Glomerular endothelial cell (primary cell): ENCODE measurements around the gene CELF2. TPM values are rescaled to one million over a fixed set of nuclear protein-coding genes. Genes with fewer than 3 reads are reported as not detected.

Experiments
- DNase-seq: peaks from one replicate; pipeline ENCODE4 v3.0.0-alpha.2; 2011; ENCODE audit warnings: low read depth, low spot score; ENCODE audit errors: extremely low read depth
- total RNA-seq: library from RNA; depleted of rRNA; stranded (reverse); fragments of >200 nt; gene quantifications from 2 replicates; pipeline ENCODE4 v1.2.3, GENCODE V29; 2015

The CELF2 gene
- total RNA-seq, 1 donor from 2014 or later = 31.3 TPM

GRCh38 chr10:11091517-11092102 is 73.9 kb downstream of the CELF2 start:
- no peak for DNase-seq

DNA sequence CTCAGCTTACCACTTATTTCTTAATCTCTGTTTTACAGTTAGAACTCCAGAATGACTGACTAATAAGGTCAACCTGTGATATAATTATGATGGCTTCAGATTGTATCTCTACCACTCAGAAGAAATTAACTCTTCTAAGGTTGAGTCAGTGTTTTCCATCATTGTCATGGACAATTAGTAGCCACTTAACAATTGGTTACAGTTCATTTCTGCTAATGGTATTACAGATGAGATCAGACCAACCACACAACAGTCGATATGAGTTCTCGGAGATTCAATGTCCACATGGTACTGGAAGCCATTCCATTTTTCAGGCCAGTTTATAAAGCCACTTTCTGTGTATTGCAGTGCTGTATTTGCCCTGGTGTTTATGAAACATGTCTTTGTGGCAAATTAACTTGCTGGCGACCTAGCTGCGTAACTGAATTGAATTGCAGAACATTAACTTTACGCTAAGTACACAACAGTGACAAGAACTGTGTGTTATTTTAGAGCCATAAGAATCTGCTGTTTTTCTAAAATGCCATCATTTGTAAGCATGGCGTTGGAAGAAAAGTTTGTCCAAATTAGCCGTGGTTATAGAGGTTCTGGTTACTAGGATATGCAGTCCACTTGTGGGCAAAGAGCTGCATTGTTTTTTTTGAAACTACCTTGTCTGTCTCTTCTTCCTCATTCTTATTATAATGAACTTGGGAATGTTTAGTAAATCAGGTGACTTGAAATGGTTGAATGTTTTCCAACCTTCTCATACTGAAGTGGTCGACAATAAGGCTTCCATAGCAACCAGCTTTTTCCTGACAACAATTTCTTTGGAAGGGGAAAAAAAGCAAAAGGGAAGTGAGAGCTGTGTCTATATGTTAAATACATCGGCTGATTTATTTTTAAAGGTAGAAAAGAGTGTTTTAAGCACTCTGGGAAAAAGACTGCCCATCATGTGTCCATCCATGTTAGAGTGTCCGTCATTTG is 76.4 kb downstream of the CELF2 start:
- DNase-seq = no peak

DNA sequence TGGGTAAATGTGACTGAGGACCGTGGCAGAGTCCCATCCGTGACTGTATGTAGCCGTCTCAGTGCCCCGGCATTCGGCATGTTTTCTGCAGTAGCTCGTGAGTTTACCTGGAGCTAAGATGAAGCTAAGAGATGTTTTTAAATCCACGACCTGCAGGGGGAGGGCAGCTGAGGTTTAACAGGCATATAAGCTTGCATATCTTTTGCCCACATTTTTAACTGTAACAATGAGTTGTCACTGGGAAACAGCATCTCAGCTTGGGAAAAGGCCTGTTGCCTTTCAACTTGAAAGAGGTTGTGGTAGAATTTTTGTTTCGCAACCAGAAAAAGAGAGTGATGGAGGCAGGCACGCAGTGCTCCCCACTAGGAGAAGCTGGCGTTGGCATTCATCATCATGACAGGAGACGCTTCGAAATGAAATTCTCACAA is 77.7 kb downstream of the CELF2 start:
- no peak for DNase-seq

DNA sequence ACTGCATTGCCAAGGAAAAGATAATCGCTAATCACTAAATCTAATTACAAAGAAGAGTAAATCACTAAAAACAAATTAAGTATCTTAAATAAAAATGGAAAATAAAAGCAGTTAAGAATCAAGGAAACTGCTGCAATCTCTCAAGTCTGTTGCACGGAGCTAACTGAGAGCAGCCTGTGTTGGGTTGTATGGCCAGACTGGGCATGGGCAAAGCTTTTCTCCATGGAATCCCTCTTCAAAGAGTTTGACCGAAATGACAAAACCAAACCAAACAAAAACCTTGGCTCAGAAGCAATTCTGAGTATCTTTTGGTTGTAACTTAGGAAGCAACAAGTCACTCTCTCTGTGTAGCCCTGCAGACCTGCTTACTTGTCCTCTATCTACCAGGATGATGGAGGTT is 78.8 kb downstream of the CELF2 start:
- DNase-seq = no peak

- no peak for DNase-seq
These were observed 80.0 kb downstream of the CELF2 start for GRCh38 chr10:11097686-11098085.

GRCh38 chr10:11098666-11099065 is 81.0 kb downstream of the CELF2 start:
- no peak for DNase-seq

GRCh38 chr10:11104772-11105675 is 87.4 kb downstream of the CELF2 start:
- DNase-seq = no peak

- no peak for DNase-seq
These were observed 88.0 kb downstream of the CELF2 start for GRCh38 chr10:11105676-11106004.

- no peak for DNase-seq
These were observed 89.1 kb downstream of the CELF2 start for GRCh38 chr10:11106621-11107374.

GRCh38 chr10:11107948-11108347 is 90.3 kb downstream of the CELF2 start:
- DNase-seq = no peak

GRCh38 chr10:11108356-11108755 is 90.7 kb downstream of the CELF2 start:
- no peak for DNase-seq

DNA sequence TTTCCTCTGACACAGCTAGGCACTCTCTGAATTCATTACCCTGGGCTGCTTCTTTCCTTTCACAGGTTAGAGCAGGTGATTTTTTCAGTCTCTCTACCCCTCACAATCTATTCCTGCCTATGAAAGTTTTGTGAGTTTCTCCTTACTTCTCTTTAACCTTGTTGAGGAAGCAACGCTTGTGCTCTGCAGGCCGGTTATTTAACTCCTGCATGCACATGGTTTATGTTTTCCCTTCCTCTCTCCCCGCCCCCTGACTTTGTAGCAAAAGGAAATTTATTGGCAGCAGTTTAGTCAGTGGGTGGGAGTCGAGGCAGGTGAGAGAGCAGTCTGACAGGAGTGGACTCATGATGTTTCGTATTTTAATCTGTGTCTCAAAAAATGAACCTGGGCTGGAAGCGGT is 91.9 kb downstream of the CELF2 start:
- DNase-seq = no peak

DNA sequence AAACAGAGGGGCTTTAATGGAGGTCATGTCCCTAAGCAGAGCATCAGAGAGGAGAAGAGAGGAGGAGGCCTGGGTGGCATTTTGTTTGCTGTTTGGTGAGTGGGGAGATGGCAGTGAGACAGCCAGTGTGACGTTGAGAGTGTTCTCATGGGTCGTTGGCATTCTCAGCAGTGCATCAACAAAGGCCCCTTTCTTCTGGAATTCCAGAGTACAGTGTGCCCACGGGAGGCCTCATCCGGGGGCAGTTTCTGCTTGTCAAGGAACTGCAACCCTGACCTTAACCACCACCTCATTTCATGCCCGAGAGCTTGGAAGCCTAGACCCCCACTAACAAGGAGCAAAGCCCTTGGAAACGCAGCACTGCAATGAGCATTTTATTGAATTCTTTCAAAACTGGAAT is 92.9 kb downstream of the CELF2 start:
- DNase-seq = no peak

DNA sequence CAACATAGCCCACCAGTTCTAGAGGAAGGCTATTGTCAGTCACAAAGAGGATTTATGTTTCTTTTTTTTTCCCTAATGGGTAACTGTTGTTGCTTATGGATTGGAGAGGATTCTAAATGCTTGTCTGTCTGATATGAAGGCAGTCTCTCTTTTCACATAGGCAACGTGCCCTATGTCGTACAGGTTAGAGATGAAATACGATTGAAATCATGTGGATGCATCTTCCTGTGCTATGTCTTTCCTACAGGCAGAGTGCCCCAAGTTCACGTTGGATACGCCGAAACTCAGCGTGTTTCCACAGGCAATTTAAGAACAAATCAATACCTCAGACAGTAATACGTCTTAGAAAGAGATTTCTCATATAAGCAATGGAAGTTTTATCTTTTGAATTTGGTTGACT is 93.8 kb downstream of the CELF2 start:
- DNase-seq = no peak

DNA sequence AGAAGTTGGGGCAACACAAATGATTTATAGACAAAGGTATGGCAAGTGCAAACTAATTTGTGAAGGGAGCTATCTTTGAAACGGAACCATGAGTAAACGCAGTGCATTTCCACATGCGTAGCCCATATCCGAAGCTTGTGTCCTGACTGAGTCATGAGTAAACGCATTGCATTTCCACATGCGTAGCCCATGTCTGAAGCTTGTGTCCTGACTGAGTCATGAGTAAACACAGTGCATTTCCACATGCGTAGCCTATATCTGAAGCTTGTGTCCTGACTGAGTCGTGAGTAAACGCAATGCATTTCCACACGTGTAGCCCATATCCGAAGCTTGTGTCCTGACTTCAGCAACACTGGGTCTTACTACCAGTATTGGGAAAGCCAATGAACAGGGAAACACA is 95.0 kb downstream of the CELF2 start:
- no peak for DNase-seq

- no peak for DNase-seq
These were observed 95.5 kb downstream of the CELF2 start for GRCh38 chr10:11113156-11113555.

GRCh38 chr10:11114269-11114668 is 96.6 kb downstream of the CELF2 start:
- no peak for DNase-seq

DNA sequence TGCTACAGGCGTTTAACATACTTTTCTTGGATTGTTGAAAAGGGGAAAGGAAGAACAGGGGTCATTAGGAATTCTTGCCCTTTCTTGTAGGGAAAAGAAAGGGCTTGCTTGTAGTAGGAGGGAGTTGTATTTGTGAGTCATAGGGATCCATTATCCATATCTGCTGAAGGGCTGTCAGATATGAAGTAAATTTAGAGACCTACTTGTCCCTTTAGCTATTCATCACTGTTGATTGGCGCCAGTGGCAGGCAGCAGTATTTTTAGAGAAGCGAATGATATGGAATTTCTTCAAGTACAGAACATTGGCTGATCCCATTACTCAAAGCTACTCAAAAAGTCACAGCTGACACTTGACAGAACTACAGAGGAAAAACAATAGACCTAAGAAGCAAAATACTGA is 97.7 kb downstream of the CELF2 start:
- DNase-seq = no peak

GRCh38 chr10:11116361-11116760 is 98.7 kb downstream of the CELF2 start:
- DNase-seq = no peak

DNA sequence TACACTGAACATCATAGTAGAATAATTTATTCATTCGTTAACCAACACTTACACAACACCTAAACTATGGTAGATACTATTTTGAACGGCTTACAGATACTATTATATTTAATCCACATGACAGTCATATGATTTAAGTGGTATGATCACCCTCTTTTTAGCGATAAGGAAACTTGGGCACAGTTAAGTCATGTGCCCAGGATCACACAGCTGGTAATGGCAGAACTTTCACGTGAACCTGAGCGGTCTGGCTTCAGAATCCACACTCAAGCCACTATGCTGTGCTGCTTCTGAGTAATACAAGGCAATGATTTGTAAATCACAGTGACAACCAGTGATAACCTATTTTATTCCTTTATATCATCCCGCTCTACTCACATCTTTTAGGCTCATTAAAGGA is 99.1 kb downstream of the CELF2 start:
- no peak for DNase-seq

DNA sequence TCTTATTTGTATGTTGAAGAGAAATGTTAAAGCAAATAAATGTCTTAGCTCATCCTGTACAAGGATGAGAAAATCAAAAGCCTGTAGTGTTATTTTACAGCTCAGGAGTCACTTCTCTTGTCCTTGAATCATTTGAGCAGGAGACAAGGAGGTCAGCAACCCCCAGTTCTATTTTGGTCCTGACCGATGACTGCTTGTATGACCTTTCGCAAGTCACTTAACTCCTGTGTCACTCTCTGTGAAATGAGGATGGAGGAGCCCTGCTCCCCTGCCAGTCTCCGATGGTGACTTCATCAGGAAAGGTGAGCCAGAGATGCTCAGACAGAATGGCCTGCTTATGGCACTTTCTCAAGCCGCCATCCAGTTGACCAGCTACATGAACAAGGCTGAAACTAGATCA is 101.0 kb downstream of the CELF2 start:
- no peak for DNase-seq
